ENCODE data around the gene YPEL3.
"Not testable (repeated sequence)": the region's sequence is repeated elsewhere in the genome, so short reads cannot be mapped to it uniquely, and the experiment has no call there.

YPEL3 gene, protein sequence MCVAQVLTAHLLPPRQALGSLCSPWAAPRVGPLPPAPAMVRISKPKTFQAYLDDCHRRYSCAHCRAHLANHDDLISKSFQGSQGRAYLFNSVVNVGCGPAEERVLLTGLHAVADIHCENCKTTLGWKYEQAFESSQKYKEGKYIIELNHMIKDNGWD

DNA sequence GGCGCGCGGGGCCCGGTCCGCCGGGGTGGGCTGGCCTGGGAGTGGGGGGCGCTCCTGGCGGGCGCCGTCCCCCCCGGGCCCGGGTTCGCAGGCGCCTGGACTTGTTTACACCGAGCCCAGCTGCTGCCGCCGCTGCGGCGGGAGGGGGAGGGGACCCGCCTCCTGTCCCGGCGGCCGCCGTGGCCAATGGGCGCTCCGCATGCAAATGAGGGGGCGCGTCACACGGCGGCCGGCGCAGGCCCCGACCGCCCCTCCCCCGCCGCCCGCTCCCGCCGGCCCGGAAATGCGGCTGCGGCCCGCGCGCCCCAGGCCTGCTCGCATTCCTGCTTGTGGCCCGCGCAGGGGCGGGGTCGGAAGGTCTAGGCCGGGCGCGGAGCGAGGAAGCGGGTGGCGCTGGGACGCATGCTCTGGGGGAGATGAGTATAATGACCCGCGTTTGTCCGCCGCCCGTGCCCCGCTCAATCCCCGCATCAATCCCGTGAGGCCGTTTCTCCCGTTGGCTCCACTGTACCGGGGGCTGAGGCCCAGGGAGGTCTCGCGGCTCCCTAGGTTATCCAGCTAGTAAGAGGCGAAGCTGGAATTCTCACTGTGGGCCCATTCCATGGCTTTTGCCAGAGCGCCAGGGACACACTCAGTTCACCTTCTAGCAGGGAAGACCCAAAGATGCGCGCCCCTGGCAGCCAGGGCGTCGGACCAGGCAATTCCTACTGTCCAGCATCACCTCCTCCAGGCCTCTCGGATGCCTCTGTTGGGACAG lies at the start of gene YPEL3:
Gene YPEL3, minus strand, starts transcription at position 109 of the 757 bp plus-strand sequence. CDS start 731 bp downstream, outside the sequence.
- DNase-seq (ENCODE audit: low read depth), result peak; percentile 86

- no peak for DNase-seq (ENCODE audit: low read depth)
These were observed 49.6 kb upstream of the YPEL3 start for GRCh38 chr16:30145657-30146056.

GRCh38 chr16:30144917-30145316 lies 48.9 kb upstream of the YPEL3 start:
- DNase-seq (ENCODE audit: low read depth), result no peak

GRCh38 chr16:30144017-30144416 lies 48.0 kb upstream of the YPEL3 start:
- DNase-seq (ENCODE audit: low read depth), result no peak

DNA sequence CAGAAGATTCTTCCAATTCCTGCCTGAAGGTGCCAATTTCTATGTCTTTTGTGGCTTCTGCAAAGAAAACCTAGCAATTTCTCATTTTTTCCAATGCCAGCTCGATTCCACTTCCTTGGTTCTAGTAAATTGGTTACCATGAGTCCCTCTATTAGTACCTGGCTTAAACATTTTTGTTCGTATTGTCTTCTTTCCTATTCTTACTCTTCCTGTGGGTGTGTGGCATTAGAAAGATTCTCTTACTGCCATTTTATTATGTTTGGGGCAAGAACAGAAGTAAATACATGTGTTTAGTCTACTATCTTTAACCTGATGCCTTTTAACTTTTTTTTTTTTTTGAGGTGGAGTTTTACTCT lies 47.3 kb upstream of the YPEL3 start:
- no peak for DNase-seq (ENCODE audit: low read depth)

- no peak for DNase-seq (ENCODE audit: low read depth)
These were observed 46.8 kb upstream of the YPEL3 start for GRCh38 chr16:30142672-30143346.

DNA sequence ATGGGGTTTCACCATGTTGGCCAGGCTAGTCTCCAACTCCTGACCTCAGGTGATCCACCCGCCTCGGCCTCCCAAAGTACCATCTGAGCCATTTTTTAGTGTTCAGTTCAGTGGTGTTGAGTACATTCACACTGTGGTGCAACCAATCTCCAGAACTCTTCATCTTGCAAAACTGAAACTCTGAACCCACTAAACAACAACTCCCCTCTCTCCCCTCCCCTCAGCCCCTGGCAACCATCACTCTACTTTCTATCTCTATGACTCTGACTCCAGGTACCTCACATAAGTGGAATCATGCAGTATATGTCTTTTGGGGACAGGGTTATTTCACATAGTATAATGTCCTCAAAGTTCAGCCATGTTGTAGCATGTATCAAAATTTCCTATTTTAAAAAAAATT lies 45.7 kb upstream of the YPEL3 start:
- no peak for DNase-seq (ENCODE audit: low read depth)

DNA sequence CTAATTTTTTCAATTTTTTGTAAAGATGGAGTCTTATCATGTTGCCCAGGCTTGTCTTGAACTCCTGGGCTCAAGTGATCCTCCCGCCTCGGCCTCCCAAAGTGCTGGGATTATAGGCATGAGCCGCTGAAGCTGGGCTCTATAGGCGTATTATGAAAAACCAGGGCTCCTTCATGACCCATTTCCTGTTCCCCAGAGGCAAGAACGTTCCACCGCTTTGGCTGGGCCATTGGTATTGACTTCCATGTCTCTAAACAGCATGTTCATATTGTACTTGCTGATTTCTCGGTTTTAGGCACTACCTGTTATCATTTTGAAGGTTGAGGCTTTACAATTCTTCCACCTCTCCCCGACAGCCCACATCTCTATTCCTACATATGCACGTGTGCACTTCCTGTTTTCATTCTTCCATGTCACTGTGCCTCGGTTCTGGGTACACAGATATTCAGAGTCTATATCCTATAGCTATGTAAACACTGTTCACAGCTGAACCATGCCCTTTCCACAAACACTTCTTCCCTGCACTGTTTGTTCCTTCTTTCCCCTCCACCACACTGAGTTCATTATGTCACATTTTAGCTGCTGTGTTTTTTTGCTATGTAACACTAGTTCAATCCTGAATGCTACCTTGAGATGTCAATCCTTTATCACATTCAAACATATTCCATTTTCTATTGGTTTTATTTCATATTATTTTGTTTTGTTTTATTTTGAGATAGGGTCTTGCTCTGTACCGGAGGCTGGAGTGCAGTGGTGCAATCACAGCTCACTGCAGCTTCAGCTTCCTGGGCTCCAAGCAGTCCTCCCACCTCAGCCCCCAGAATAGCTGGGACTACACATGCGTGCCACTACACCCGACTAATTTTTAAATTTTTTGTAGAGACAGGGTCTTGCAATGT lies 43.8 kb upstream of the YPEL3 start:
- no peak for DNase-seq (ENCODE audit: low read depth)

DNA sequence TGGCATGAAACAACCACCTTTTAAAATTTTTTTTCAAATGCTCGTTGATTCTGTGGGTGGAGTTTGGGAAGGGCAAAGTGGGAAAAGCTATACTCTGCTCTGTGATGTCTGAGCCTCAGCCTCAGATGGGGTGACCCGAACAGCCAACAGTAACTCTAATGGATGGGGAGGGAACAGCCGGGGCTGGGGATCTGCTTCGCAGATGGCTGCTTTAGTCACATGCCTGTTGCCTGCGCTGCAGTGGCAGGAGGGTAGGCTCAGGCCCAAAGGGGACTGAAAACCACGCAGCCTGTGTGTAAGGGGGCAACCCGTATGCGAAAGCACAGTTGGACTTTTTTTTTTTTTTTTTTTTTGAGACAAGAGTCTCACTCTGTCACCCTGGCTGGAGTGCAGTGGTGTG lies 41.9 kb upstream of the YPEL3 start:
- no peak for DNase-seq (ENCODE audit: low read depth)

- DNase-seq (ENCODE audit: low read depth), result no peak
These were observed 41.1 kb upstream of the YPEL3 start for GRCh38 chr16:30136971-30137605.

DNA sequence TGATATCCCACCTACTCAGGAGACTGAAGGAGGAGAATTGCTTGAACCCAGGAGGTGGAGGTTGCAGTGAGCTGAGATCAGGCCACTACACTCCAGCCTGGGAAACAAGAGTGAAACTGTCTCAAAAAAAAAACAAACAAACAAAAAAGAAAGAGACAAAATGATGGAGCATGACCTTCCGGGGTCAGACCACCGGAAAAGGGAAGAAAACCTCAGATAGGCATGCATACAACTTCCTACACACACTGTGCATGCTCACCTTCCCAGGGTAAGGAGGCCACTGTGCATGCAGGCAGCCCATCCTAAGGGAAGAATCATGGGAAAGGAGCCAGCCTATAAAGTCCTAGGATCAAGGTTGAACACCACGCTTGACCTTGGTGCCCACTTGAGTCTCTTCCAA lies 36.6 kb upstream of the YPEL3 start:
- no peak for DNase-seq (ENCODE audit: low read depth)

- DNase-seq (ENCODE audit: low read depth), result no peak
These were observed 36.0 kb upstream of the YPEL3 start for GRCh38 chr16:30131869-30132475.

DNA sequence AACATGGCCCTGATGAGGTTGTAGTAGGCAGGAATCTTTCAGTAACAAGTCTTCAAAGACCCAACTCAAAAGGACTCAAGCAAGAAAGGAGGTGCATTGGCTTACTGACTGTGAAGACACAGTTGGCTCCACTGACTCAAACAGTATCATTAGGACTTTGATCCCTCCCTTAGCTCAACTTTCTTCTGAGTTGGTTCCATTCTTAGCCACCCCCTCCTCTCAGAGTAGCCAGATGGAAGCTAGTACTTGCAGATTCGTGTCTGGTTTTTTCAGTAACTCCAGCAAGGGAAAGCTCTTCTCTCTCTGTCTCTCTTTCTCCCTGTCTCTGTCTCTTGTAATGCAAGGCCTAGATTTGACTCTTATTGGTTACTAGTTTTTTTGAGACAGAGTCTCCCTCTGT lies 32.0 kb upstream of the YPEL3 start:
- DNase-seq (ENCODE audit: low read depth), result no peak

DNA sequence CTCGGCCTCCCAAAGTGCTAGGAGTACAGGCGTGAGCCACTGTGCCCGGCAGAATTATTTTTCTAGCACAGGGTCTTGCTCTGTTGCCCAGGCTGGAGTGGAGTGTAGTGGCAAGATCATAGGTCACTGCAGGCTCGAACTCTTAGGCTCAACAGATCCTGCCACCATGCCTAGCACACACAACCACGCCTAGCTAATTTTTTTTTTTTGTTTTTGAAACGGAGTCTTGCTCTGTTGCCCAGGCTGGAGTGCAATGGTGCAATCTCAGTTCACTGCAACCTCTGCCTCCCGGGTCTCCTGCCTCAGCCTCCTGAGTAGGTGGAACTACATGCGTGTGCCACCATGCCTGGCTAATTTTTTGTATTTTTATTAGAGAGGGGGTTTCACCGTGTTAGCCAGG lies 29.7 kb upstream of the YPEL3 start:
- DNase-seq (ENCODE audit: low read depth), result not testable (repeated sequence)

- no peak for DNase-seq (ENCODE audit: low read depth)
These were observed 29.0 kb upstream of the YPEL3 start for GRCh38 chr16:30124985-30125379.

DNA sequence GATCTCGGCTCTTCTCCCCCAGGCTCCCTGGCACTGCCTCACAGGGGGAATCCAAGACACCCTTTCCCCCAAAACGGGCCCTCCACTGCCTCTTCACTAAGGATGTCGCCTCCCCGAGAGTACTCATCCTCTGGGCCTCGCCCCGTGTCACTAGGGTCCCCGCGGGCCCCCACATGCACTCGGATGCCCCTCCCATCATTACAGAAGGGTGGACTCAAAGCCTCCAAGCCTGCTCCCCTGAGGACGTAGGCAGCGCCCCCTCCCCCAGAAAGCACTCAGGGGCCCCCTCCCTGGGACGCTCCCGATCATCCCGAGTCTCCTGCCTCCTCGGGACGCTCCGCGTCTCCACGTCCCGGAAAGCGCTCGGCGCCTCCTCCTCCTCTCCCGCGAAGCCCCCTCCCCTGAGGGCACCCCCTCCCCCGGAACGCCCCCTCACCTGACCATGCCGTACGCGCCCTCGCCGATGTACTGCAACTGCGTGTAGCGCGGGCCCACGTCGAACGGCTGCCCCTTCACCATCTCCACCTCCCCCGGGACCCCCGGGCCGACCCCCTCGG lies 26.7 kb upstream of the YPEL3 start:
- DNase-seq (ENCODE audit: low read depth), result peak; percentile 1

- DNase-seq (ENCODE audit: low read depth), result no peak
These were observed 25.9 kb upstream of the YPEL3 start for GRCh38 chr16:30121741-30122571.

- DNase-seq (ENCODE audit: low read depth), result no peak
These were observed 24.5 kb upstream of the YPEL3 start for GRCh38 chr16:30120340-30121105.

DNA sequence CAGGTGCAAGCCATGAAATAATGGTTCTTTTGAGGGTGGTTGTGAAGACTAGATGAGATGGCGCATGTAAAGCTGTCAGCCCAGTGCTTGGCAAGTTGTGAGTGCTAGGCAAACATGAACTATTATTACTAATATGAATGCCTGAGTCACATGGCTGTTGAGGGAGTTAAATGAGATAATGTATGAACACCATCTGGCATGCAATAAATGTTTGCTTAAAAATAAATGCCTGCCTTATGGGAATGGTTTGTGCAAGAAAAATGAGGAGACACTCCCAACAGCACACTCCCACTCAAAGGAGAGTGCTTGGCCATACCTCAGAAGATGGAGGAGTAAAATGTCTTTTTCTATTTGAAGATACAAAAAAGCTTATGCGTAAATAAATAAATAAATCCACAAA lies 23.4 kb upstream of the YPEL3 start:
- no peak for DNase-seq (ENCODE audit: low read depth)

All from activated T-helper 1 cell treated with Interleukin-2 at 50 U/mL for 16 hours (primary cell).